ENCODE data around the gene KCNQ4. TPM values are rescaled to one million over a fixed set of nuclear protein-coding genes. Genes with fewer than 3 reads are reported as not detected.

The KCNQ4 gene
- total and polyA plus RNA-seq, 2 experiments from 2014 or later: 1.3 to 3.0 TPM

DNA sequence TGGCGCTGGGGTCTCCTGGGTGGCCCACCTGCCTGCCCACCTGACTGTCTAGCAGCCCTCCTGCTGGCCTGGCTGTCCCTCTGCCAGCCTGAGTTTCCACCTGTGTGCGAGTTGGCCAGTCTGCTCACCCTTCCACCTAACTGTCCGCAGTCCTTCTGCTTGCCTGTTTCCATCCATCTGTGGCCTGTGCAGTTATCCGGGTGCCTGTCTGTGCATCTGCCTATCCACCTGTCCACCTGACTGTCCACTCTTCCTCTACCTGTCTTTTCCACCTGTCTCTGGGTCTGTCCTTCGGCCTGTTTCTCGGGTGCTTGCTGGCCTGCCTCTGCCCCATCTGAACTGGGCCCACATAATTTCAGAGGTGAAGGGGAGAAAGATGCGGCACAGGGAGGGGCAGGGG, 1.9 kb downstream of the KCNQ4 start:
- Mint-ChIP-seq H3K4me1 (peaks cover 40% of the 10 kb centered on the region), H3K27me3 (ENCODE audit: insufficient read depth, low read depth, poor library complexity) (peaks cover 39% of the 10 kb centered on the region), H3K4me3 (peak overlapping the region; percentile 9; the same call in 2 of the 3 replicates), H3K36me3 (ENCODE audit: low read depth) (no peaks in the 10 kb centered on the region; the same call in 2 of the 3 replicates), H3K9me3 (peaks cover 2% of the 10 kb centered on the region; the same call in 1 of the 3 replicates), H3K27ac (no peak overlapping the region)
- Histone ChIP-seq H3K4me3 (no peak overlapping the region), H4K20me1 (replicated peaks; ENCODE audit: insufficient read depth) (no peaks in the 10 kb centered on the region), H3K4me1 (ENCODE audit: insufficient read depth) (peaks cover 4% of the 10 kb centered on the region; the same call in 1 of the 2 replicates), H3K9me2 (ENCODE audit: insufficient read depth) (no peaks in the 10 kb centered on the region), H2AFZ (no peak overlapping the region), H3K27me3 (ENCODE audit: insufficient read depth) (peaks cover 53% of the 10 kb centered on the region), H3K79me2 (replicated peaks; ENCODE audit: insufficient read depth) (no peaks in the 10 kb centered on the region), H3K36me3 (ENCODE audit: insufficient read depth) (no peaks in the 10 kb centered on the region), H3K4me2 (no peak overlapping the region), H3K27ac (ENCODE audit: low read depth) (no peak overlapping the region), H3F3A (replicated peaks; ENCODE audit: low read depth) (no peaks in the 10 kb centered on the region)
- ATAC-seq (no peak), DNase-seq (ENCODE audit: low spot score) (no peak)
- TF ChIP-seq EZH2 (IDR thresholded peaks at IDR 0.05; ENCODE audit: low read depth, unreplicated experiment) (peak; percentile 18), POLR2AphosphoS5 (IDR thresholded peaks at IDR 0.05; ENCODE audit: low read depth) (no peak), JUNB (IDR thresholded peaks at IDR 0.05; ENCODE audit: unreplicated experiment) (no peak), EZH2phosphoT487 (IDR thresholded peaks at IDR 0.05; ENCODE audit: unreplicated experiment) (no peak)
- TF ChIP-seq, protein P1, sequence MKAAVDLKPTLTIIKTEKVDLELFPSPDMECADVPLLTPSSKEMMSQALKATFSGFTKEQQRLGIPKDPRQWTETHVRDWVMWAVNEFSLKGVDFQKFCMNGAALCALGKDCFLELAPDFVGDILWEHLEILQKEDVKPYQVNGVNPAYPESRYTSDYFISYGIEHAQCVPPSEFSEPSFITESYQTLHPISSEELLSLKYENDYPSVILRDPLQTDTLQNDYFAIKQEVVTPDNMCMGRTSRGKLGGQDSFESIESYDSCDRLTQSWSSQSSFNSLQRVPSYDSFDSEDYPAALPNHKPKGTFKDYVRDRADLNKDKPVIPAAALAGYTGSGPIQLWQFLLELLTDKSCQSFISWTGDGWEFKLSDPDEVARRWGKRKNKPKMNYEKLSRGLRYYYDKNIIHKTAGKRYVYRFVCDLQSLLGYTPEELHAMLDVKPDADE (IDR thresholded peaks at IDR 0.05): no peak

DNA sequence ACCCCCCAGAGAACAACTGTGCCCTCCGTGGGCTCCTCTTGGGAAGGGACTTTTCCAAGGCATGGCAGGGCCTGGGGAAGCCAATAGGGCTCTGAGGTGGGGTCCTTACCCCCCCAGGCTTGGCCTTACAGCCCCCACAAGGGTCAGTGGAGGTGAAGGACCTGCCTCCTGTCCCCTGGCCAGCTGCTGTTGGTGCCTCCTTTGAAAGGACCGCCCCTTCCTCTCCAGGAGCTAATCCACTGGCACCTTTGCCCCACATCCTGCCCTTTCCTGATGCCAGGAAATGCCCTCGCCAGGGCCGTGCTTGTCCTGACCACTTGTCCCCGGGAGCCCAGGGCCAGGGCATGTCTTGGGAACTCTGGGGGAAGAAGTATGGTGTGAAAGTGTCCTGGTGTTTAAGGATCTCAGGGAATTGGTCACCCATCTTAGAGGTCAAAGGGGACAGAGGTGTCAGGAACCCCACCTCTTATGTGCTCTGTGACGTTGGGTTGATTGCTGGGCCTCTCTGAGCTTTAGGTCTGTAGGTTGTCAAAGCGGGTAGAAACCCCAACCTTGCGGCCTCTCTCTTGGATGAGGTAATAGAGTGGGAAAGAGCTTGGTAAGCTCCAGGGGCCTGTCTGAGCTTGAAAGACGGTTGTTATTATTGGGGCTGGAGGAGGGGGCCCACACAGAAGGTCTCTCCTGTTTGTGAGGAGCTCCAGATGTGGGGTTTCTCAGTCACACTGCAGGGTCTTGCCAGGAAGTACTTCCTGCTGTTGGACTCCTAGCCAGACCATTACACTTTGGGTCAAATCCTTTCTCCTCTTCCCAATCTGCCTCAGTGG, 2.8 kb downstream of the KCNQ4 start:
- H3K79me2 ChIP-seq (replicated peaks; ENCODE audit: insufficient read depth): no peaks in the 10 kb centered on the region
- DNase-seq (ENCODE audit: low spot score): no peak
- TF ChIP-seq ZNF114 (CRISPR knock-in tag; IDR thresholded peaks at IDR 0.05) (no peak), EZH2phosphoT487 (IDR thresholded peaks at IDR 0.05; ENCODE audit: unreplicated experiment) (no peak), ZNF331 (CRISPR knock-in tag; IDR thresholded peaks at IDR 0.05; ENCODE audit: low read depth) (no peak), JUNB (IDR thresholded peaks at IDR 0.05; ENCODE audit: unreplicated experiment) (no peak), STAT1 (IDR thresholded peaks at IDR 0.05; ENCODE audit: unreplicated experiment) (no peak)
- TF ChIP-seq, protein P2, sequence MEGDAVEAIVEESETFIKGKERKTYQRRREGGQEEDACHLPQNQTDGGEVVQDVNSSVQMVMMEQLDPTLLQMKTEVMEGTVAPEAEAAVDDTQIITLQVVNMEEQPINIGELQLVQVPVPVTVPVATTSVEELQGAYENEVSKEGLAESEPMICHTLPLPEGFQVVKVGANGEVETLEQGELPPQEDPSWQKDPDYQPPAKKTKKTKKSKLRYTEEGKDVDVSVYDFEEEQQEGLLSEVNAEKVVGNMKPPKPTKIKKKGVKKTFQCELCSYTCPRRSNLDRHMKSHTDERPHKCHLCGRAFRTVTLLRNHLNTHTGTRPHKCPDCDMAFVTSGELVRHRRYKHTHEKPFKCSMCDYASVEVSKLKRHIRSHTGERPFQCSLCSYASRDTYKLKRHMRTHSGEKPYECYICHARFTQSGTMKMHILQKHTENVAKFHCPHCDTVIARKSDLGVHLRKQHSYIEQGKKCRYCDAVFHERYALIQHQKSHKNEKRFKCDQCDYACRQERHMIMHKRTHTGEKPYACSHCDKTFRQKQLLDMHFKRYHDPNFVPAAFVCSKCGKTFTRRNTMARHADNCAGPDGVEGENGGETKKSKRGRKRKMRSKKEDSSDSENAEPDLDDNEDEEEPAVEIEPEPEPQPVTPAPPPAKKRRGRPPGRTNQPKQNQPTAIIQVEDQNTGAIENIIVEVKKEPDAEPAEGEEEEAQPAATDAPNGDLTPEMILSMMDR (conservative IDR thresholded peaks at IDR 0.05; ENCODE audit: low read depth in 2 of 2): no peak
- TF ChIP-seq, protein P3, sequence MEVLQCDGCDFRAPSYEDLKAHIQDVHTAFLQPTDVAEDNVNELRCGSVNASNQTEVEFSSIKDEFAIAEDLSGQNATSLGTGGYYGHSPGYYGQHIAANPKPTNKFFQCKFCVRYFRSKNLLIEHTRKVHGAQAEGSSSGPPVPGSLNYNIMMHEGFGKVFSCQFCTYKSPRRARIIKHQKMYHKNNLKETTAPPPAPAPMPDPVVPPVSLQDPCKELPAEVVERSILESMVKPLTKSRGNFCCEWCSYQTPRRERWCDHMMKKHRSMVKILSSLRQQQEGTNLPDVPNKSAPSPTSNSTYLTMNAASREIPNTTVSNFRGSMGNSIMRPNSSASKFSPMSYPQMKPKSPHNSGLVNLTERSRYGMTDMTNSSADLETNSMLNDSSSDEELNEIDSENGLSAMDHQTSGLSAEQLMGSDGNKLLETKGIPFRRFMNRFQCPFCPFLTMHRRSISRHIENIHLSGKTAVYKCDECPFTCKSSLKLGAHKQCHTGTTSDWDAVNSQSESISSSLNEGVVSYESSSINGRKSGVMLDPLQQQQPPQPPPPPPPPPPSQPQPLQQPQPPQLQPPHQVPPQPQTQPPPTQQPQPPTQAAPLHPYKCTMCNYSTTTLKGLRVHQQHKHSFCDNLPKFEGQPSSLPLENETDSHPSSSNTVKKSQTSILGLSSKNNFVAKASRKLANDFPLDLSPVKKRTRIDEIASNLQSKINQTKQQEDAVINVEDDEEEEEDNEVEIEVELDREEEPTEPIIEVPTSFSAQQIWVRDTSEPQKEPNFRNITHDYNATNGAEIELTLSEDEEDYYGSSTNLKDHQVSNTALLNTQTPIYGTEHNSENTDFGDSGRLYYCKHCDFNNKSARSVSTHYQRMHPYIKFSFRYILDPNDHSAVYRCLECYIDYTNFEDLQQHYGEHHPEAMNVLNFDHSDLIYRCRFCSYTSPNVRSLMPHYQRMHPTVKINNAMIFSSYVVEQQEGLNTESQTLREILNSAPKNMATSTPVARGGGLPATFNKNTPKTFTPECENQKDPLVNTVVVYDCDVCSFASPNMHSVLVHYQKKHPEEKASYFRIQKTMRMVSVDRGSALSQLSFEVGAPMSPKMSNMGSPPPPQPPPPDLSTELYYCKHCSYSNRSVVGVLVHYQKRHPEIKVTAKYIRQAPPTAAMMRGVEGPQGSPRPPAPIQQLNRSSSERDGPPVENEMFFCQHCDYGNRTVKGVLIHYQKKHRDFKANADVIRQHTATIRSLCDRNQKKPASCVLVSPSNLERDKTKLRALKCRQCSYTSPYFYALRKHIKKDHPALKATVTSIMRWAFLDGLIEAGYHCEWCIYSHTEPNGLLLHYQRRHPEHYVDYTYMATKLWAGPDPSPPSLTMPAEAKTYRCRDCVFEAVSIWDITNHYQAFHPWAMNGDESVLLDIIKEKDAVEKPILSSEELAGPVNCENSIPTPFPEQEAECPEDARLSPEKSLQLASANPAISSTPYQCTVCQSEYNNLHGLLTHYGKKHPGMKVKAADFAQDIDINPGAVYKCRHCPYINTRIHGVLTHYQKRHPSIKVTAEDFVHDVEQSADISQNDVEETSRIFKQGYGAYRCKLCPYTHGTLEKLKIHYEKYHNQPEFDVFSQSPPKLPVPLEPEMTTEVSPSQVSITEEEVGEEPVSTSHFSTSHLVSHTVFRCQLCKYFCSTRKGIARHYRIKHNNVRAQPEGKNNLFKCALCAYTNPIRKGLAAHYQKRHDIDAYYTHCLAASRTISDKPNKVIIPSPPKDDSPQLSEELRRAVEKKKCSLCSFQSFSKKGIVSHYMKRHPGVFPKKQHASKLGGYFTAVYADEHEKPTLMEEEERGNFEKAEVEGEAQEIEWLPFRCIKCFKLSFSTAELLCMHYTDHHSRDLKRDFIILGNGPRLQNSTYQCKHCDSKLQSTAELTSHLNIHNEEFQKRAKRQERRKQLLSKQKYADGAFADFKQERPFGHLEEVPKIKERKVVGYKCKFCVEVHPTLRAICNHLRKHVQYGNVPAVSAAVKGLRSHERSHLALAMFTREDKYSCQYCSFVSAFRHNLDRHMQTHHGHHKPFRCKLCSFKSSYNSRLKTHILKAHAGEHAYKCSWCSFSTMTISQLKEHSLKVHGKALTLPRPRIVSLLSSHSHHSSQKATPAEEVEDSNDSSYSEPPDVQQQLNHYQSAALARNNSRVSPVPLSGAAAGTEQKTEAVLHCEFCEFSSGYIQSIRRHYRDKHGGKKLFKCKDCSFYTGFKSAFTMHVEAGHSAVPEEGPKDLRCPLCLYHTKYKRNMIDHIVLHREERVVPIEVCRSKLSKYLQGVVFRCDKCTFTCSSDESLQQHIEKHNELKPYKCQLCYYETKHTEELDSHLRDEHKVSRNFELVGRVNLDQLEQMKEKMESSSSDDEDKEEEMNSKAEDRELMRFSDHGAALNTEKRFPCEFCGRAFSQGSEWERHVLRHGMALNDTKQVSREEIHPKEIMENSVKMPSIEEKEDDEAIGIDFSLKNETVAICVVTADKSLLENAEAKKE (CRISPR knock-in tag; IDR thresholded peaks at IDR 0.05): no peak

More for the DNA sequence above, 2.8 kb downstream of the KCNQ4 start:
- Mint-ChIP-seq H3K27me3 (ENCODE audit: insufficient read depth, low read depth, poor library complexity) (peaks cover 35% of the 10 kb centered on the region), H3K4me3 (no peak overlapping the region), H3K36me3 (ENCODE audit: low read depth) (no peaks in the 10 kb centered on the region; the same call in 2 of the 3 replicates), H3K27ac (no peak overlapping the region), H3K4me1 (peaks cover 38% of the 10 kb centered on the region), H3K9me3 (peaks cover 2% of the 10 kb centered on the region; the same call in 1 of the 3 replicates)
- ATAC-seq: no peak
- H3F3A ChIP-seq (replicated peaks; ENCODE audit: low read depth): no peaks in the 10 kb centered on the region
- no peaks in the 10 kb centered on the region for H3K9me2 ChIP-seq (ENCODE audit: insufficient read depth)
- H3K36me3 ChIP-seq (ENCODE audit: insufficient read depth): no peaks in the 10 kb centered on the region
- H3K4me1 ChIP-seq (ENCODE audit: insufficient read depth): peaks cover 4% of the 10 kb centered on the region; the same call in 1 of the 2 replicates
- no peak overlapping the region for H3K4me3 ChIP-seq
- no peak overlapping the region for H3K4me2 ChIP-seq
- H4K20me1 ChIP-seq (replicated peaks; ENCODE audit: insufficient read depth): no peaks in the 10 kb centered on the region
- peaks cover 44% of the 10 kb centered on the region for H3K27me3 ChIP-seq (ENCODE audit: insufficient read depth)
- H2AFZ ChIP-seq: no peak overlapping the region
- no peak overlapping the region for H3K27ac ChIP-seq (ENCODE audit: low read depth)

All from GM23338 (cell line).